GM21515 (cell line): ENCODE results near the gene AMZ2.
"Not testable (repeated sequence)": the region's sequence is repeated elsewhere in the genome, so short reads cannot be mapped to it uniquely, and the experiment has no call there.

Source experiments
- ATAC-seq: cut with Tn5 transposase; IDR thresholded peaks from one replicate; pipeline ENCODE4 v1.9.1; 2021; ENCODE audit not compliant: unreplicated experiment

Gene AMZ2

GRCh38 chr17:68219429-68219828 is 28.4 kb upstream of the AMZ2 start:
- ATAC-seq = not testable (repeated sequence)

- not testable (repeated sequence) for ATAC-seq
Observed at GRCh38 chr17:68220186-68220585, 27.7 kb upstream of the AMZ2 start.

GRCh38 chr17:68220786-68221185 is 27.1 kb upstream of the AMZ2 start:
- not testable (repeated sequence) for ATAC-seq

GRCh38 chr17:68221786-68222185 is 26.1 kb upstream of the AMZ2 start:
- ATAC-seq = no peak

GRCh38 chr17:68222606-68223005 is 25.2 kb upstream of the AMZ2 start:
- ATAC-seq = no peak

- ATAC-seq = not testable (repeated sequence)
Observed at GRCh38 chr17:68225055-68225454, 22.8 kb upstream of the AMZ2 start.

- ATAC-seq = not testable (repeated sequence)
Observed at GRCh38 chr17:68228039-68228680, 19.7 kb upstream of the AMZ2 start.

- no peak for ATAC-seq
Observed at GRCh38 chr17:68228817-68229570, 18.8 kb upstream of the AMZ2 start.

GRCh38 chr17:68229619-68230018 is 18.2 kb upstream of the AMZ2 start:
- ATAC-seq = no peak

GRCh38 chr17:68231131-68231530 is 16.7 kb upstream of the AMZ2 start:
- ATAC-seq = not testable (repeated sequence)

GRCh38 chr17:68231541-68231940 is 16.3 kb upstream of the AMZ2 start:
- no peak for ATAC-seq

GRCh38 chr17:68232741-68233140 is 15.1 kb upstream of the AMZ2 start:
- ATAC-seq = not testable (repeated sequence)

GRCh38 chr17:68234726-68235335 is 13.0 kb upstream of the AMZ2 start:
- not testable (repeated sequence) for ATAC-seq

- not testable (repeated sequence) for ATAC-seq
Observed at GRCh38 chr17:68235336-68235791, 12.5 kb upstream of the AMZ2 start.

GRCh38 chr17:68237369-68238163 is 10.3 kb upstream of the AMZ2 start:
- peak; percentile 76 for ATAC-seq

GRCh38 chr17:68238164-68238870 is 9.5 kb upstream of the AMZ2 start:
- ATAC-seq = peak; percentile 3

GRCh38 chr17:68238871-68239253 is 9.0 kb upstream of the AMZ2 start:
- peak; percentile 37 for ATAC-seq

- no peak for ATAC-seq
Observed at GRCh38 chr17:68239632-68240366, 8.0 kb upstream of the AMZ2 start.

- no peak for ATAC-seq
Observed at GRCh38 chr17:68246271-68247028, 1.4 kb upstream of the AMZ2 start.
